SK-MEL-5 (cell line): Measurements from ENCODE around the gene DNAH10. TPM values are rescaled to one million over a fixed set of nuclear protein-coding genes. Genes with fewer than 3 reads are reported as not detected.

Experiments used
- DNase-seq: peaks from one replicate; pipeline ENCODE4 v3.0.0-alpha.2; 2016; ENCODE audit warnings: low read depth, low spot score
- in situ Hi-C: cut with HindIII; loops from 2 replicates; pipeline ENCODE4 v1.10.0; 2016; ENCODE audit warnings: low sequenced_read_pairs, high pct_unique_total_duplicates, low pct_unique_long_range_greater_than_20kb
- total RNA-seq: library from RNA; depleted of rRNA; stranded (reverse); fragments of >200 nt; shearing (Covaris generic); gene quantifications from 2 replicates; pipeline ENCODE4 v1.2.3, GENCODE V29; 2014

DNAH10 gene
- total RNA-seq, 1 experiment from 2014 or later, result 3.4 TPM

DNA sequence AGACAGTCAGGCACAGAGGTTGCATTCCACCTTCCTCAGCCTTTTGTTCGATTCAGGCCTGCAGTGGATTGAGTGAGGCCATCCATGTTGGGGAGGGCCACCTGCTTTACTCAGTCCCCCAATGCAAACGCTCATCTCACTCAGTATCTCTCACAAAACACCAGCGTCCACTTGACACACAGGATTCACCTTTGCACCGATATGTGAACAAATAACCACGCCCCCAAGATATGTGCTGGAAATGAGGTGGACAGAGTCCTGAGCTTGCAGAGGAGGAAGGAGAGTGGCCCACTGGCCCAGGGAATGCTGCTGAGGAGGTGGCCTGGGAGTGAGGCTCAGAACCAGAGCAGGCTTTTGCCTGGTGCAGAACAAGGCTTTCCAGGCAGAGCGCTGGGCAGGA is 60.7 kb downstream of the DNAH10 start:
- in situ Hi-C loops, result no loop called here
- DNase-seq, result no peak

DNA sequence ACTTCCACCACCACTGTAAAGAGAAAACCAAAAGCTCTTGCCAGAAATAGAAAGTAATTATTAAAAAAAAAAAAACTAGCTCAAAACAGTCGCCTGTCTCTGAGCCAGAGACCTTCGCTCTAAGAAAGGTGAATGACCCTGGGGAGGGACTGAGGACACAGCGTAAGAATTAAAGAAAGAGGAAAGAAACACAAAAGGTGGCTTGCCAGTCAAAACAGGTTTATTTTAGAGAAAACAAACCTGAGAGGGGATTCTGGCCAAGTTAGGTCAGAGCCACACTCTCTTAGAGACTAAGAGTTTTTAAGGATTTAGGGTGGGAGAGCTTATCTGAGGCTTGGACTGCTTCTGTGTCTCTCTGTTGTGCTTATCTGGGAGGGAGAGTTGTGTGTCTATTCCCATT is 66.0 kb downstream of the DNAH10 start:
- in situ Hi-C loops, result no loop called here
- no peak for DNase-seq

DNA sequence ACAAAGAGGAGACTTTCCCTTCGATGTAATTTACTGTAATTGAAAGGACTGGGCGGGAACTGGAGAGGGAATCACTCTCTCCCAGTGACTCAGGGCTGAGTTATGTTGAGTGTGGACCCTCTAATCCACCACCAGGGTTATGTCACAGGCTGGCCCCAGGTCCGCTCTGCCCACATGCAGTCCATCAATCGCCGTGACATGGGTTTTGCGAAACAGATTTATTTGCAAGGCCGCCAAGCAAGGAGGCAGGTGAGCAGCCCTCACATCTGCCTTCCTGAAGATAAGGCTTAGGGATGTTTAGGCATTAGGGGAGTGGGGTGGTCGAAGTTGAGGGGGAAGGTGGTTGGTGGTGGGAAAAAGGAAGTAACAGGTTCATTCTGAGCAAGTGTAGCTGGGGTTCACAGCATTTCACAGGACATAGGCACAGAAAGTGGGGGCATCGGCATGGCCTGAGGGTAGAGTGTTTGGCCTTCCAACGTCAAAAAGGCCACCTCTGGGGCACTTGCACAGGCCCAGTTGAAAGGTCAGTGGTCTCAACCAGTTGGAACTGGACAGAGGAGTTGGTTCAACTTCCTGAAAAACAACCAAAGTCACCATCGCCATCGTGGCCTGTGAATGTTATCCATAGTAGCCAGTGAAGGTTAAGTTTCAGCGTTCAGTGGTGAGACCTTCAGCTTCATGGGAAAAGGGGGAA is 66.9 kb downstream of the DNAH10 start:
- DNase-seq, result no peak
- in situ Hi-C loops, result no loop called here

DNA sequence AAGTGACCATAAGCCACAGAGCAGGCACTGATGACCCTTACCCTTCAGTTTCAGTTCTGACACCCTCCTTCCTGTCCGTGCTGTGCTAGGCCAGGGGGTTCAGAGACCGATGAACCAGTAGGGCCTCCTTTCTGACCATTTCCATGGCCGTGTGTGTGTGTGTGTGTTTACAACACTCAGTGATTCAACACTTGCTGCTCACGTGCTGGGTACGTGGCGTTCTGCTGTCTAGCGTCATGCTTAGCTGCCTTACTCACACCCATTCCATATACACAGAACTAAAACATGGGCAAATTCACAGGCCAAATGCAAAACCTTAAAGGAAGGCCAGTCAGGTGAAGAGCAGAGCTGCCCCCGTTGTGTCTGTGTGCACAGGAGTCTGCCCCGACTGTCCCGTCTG is 67.5 kb downstream of the DNAH10 start:
- DNase-seq, result no peak
- in situ Hi-C loops, result no loop called here

DNA sequence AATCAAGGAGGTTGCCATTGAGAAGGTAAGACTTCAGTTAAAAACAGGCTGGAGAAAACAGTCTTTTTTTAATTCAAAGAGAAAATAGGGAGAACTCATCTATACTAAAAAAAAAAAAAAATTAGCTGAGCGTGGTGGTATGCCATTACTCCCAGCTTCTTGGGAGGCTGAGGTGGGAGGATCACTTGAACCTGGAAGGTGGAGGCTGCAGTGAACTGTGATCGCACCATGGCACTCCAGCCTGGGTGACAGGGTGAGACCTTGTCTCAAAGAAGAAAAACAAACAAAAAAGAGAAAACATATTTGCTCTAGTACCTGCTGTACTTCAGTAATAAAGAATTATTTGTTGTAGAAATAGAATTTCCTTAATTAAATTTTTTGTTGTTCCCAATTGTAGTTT is 68.6 kb downstream of the DNAH10 start:
- no peak for DNase-seq
- in situ Hi-C loops, result no loop called here

DNA sequence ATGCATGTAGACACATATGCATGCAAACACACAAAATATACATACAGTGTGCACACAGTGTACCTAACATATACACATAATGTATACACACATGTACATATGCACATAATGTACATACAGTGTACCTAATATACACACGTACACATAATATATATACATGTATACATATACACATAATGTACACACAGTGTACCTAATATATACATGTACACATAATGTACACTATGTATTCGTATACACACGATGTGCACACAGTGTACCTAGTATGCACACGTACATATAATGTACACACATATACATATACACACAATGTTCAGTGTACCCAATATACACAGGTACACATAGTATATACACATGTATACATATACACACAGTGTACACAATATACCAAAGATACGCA is 70.0 kb downstream of the DNAH10 start:
- DNase-seq, result no peak

DNA sequence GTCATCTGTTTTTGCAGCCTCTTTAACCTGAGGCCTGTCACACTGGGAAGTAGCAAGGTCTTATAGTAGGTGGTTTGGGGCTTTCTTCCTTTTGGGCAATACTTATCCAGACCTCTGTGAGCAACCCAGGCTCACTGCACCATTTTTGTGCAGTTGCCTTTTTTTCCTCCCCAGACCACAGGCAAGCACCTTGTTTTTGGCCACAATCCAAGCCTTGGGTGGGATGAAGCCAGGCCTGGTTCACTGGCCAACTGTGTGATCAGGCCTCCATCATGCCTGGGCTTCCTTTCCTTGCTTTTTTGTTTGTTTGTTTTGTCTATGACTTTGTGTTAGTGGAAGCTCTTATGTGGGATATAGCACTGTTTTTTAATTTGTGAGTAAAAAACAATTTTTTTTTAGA is 71.7 kb downstream of the DNAH10 start:
- in situ Hi-C loops, result no loop called here
- no peak for DNase-seq

More for the DNA sequence above, 70.0 kb downstream of the DNAH10 start:
- in situ Hi-C loops, result no loop called here

DNA sequence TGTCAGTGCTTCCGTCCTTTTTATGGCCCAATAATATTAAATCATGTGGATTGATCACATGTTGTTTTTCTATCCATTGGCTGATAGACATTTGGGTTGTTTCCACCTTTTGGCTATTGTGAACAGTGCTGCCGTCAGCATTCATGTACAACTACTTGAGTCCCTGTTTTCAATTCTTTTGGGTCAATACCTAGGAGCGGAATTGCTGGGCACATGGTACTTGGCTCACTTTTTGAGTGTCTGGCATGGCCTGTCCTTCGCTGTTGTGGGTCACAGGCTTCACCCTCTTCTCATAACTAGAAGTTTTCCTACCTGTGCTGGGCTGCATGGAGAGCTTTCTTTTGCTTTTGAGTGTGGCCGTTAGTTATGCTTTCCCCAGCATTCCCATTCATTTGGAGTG is 72.7 kb downstream of the DNAH10 start:
- no peak for DNase-seq
- in situ Hi-C loops, result no loop called here

DNA sequence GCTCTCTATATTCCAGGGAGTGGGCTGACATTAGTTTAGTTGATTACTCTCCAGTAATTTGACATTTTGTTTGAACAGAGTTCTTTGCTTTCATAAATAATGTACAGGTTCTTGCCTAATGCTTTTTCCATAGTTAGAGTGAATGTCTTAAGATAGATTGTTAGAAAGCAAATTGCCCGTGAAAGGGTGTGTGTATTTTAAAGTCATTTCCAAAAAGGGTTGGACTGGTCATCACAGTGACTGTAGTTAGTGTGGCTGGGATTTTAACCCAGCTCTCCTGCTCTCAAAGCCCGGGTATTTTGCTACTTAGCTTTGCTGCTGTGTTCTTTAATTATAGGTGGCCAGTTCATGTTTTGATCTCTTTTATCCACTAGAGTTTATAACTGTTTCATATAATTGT is 74.2 kb downstream of the DNAH10 start:
- in situ Hi-C loops, result no loop called here
- DNase-seq, result no peak

DNA sequence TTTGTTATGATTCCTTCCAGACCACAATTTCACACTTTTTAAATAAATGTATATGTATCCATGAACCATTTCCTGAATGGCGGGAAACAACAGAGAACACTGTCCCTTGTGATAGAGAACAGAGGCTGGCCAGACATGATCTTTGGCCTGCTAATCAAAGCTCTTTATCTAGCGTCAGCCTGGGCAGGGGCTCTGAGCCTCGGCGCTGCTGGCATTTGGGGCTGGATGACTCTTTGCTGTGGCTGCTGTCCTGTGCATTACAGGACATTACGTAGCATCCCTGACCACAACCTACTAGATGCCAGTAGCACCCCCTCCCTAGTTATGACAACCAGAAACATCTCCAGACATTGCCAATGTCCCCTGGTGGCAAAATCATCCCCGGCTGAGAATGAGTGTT is 77.7 kb downstream of the DNAH10 start:
- no peak for DNase-seq
- in situ Hi-C loops, result no loop called here

DNA sequence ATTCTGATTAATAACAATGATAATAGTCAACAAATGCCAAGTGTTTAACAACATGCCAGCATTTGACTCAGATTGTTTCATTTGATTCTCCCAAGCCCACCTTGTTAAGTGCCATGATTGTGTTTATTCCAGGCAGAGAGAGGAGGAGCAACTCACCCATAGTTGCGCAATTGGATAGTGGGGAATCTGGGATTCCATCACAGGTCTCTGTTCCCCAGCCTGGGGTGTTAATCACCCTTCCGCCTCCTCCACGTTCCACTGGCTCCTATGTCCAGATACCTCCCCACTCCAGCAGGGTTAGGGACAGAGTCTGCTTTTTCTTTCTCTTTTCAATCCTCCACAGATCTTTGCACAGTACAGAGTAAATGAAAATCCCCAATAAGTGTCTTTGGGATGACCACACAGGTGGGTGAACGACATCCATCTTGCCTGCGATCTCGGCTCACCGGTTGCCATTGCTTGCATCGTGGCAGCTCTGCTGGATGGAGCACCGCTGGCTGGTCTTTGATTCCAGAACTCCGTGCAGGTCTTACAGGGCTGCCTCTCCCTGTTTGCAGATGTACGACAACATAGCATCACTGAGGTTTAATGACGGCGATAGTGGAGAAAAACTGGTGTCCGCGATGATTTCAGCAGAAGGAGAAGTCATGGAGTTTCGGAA is 78.8 kb downstream of the DNAH10 start:
- DNase-seq, result no peak
- in situ Hi-C loops, result no loop called here

DNA sequence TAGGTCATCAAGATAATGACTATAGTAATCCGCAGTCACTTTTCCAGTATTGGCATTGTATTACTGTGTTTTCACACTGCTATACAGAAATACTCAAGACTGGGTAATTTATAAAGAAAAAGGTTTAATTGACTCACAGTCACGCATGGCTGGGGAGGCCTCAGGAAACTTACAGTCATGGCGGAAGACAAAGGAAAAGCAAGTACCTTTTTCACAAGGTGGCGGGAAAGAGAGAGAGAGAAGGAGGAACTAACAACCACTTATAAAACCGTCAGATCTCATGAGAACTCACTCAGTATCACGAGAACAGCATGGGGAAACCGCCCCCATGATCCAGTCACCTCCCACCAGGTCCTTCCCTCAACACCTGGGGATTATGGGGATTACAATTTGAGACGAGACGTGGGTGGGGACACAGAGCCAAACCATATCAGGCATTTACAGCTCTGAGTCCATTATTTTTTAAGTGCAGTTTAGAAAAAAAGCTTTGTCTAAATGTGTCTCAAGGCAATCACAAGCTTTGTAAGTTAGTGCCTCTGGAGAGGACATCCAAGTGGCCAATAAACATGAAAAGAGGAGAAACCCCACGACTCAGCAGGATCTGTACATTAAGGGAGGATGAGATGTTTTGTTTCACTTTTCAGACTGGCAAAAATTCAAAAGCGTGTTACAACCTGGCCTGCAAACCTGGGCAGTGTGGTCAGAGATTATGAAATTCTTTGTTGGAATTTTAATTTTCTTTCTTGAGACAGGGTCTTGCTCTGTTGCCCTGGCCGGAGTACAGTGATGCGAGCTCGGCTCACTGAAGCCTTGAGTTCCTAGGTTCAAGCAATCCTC is 82.0 kb downstream of the DNAH10 start:
- DNase-seq, result no peak
- in situ Hi-C loops, result no loop called here

DNA sequence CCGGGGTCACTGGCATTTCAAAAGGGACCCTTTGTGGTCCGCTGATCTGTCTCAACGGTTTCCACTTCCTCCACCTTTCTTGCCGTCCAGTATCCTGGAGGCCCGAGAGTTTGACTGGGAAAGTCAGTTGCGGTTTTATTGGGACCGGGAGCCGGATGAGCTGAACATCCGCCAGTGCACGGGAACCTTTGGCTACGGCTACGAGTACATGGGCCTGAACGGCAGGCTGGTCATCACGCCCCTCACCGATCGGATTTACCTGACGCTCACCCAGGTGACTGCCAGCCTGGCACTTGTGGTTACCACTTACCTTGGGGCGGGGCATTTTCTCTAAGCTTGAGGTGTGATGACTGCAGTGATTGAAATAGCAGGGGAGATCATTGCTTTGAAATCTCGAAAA is 83.8 kb downstream of the DNAH10 start:
- DNase-seq, result no peak
- in situ Hi-C loops, result no loop called here

DNA sequence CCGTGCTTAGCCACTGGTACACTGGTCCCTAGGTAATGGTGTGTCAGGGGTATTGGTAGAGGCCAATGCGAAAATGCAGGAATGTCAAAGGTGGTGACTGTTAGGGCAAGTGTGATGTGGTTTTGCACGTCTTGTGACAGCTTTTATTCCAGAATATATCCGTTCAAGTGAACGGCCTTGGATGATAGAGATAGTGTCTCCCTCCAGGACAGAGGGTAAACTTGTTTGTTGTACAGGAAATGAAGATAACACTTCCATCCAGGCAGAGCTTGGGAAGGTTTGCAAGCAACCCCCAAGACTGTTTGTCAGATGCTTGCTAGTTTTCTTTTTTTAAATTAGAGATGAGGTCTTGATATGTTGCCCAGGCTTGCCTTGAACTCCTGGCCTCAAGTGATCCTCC is 84.2 kb downstream of the DNAH10 start:
- in situ Hi-C loops, result no loop called here
- DNase-seq, result no peak

DNA sequence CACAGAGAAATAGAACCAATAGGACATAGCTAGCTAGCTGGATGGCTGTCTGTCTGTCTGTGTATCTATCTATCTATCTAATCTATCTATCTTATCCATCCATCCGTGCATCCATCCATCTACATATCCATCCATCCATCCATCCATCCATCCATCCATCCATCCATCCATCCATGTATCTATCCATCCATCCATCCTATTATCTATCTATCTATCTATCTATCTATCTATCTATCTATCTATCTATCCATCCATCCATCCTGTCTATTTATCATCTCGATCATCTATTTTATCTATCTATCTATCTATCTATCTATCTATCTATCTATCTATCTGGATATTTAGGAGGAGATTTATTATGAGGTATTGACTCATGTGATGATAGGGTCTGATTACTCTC is 84.9 kb downstream of the DNAH10 start:
- in situ Hi-C loops, result no loop called here
- no peak for DNase-seq

DNA sequence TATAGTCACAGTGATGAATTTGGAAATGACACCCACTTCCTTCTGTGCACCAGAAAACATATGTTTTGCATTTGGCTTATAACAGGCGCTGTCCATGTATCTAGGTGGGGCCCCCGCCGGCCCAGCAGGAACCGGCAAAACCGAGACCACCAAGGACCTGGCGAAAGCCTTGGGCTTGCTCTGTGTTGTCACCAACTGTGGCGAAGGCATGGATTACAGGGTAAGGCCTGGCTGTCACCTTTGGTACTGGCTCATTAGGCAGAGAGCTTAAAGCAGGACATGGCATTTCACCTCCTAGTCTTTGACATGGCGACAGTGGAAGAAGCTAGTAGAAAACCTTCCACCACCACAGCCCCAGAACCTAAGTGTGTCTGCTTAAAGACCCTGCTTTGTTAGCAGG is 85.8 kb downstream of the DNAH10 start:
- in situ Hi-C loops, result no loop called here
- DNase-seq, result no peak

DNA sequence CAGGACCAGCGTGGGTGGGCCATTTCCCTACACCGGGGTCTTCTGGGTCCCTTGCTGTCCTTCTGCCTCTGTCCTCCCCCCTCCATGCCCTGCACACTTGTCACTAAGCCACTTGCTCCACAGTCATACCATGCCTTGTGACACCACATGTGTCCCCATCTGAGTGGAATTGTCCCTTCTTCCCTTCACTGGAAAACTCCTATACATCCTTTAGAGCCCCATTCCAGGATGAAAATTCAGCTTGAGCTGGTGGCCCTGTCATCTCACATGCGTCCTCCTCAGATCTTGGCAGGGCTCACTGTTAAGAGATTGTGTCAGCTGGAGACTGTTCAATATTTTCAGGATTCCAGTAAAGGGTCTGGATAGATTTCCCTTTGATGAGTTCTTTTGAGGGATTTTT is 87.4 kb downstream of the DNAH10 start:
- DNase-seq, result no peak
- in situ Hi-C loops, result no loop called here

DNA sequence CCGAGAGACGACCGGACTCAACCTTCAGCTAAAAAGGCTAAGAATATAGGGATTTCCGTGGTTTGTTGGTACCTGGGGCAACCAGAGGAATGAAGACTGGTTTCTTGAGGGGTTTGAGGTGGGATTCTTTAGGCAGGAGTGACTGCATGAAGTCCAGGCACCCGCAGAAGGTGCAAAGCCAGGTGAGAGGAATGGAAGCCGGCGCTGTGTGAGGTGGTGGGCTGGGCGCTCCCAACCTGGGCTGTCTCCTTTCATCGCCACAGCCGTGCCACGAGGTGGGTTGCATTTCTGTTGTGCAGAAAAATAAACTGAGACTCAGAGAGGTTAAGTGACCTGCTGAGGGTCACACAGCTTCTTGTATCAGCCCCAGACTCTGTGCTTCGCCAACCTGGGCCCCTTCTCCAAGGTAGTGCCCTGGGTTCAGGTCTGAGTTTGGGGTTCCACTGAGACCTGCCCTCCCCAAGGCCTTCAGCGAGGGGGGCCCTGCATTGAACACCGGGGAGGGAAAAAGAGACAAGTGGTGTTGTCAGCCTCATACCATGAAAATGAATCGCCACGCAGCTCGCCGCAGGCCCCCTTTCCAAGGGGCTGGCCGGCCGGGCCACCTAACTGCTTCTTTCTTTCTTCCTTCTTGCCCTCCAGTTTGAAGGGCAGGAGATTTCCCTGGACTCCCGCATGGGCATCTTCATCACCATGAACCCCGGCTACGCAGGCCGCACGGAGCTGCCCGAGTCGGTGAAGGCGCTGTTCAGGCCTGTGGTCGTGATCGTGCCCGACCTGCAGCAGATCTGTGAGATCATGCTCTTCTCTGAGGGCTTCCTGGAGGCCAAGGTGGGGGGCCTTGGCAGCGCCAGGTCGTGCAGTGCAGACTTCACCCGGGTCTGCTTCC is 88.4 kb downstream of the DNAH10 start:
- no peak for DNase-seq
- in situ Hi-C loops, result no loop called here
